Stimulated activated CD4-positive, alpha-beta T cell treated with anti-CD3 and anti-CD28 coated beads, Interleukin-2, amount 100 ng/mL, for 4 hours (primary cell): ENCODE data around the gene OR7G1.

Experiments
- DNase-seq: peaks from one replicate; pipeline ENCODE4 v3.0.0-alpha.2; 2020; ENCODE audit warnings: low read depth

OR7G1 gene, protein sequence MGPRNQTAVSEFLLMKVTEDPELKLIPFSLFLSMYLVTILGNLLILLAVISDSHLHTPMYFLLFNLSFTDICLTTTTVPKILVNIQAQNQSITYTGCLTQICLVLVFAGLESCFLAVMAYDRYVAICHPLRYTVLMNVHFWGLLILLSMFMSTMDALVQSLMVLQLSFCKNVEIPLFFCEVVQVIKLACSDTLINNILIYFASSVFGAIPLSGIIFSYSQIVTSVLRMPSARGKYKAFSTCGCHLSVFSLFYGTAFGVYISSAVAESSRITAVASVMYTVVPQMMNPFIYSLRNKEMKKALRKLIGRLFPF

DNA sequence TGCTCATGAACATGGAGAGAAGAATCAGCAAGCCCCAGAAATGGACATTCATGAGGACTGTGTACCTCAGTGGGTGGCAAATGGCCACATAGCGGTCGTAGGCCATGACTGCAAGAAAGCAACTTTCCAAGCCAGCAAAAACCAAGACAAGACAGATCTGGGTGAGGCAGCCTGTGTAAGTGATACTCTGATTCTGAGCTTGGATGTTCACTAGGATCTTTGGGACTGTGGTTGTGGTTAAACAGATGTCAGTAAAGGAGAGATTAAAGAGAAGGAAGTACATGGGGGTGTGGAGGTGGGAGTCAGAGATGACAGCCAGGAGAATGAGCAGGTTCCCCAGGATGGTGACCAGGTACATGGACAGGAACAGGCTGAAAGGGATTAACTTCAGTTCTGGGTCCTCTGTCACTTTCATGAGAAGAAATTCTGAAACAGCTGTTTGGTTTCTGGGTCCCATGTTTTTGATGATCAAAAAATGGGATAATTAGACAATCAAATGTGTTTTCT is at the start of gene OR7G1:
Gene OR7G1, minus strand, starts transcription at position 457 of the 507 bp plus-strand sequence. Its CDS starts 0 bp downstream, at position 457.
- DNase-seq = no peak

DNA sequence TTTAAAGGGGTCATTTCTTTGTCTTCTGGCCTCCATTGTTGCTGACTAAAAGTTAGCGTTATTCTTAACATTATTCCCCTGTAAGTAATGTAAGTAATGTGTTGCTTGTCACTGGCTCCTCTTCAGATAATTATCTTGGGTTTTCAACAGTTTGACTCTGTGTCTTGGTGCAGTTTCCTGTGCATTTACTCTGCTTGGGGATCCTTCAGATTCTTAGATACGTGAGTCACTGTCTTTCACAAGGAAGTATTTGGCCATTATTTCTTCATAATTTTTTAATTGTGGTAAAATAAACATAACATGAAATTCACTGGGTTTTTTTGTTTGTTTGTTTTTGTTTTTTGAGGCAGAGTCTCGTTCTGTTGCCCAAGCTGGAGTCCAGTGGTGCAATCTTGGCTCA is 49.7 kb upstream of the OR7G1 start:
- DNase-seq = no peak

DNA sequence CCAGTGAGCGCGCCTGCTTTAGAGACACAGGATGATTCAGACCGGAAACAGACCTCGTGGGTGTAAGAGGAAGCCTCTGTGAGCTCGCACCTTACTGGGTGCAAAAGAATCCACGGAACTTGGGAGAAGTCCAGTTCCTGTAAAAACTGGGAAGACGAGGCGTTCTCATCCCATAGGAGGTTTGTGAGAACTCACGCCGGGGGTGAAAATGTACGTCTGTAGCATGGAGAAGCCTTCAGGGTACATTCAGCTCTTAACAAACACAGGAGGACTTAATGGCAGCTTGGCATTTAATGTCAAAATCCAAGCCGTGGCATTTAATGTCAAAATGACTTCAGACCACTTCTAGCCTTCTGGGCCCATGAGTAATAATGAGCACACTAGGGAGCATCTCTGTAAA is 45.9 kb upstream of the OR7G1 start:
- no peak for DNase-seq

DNA sequence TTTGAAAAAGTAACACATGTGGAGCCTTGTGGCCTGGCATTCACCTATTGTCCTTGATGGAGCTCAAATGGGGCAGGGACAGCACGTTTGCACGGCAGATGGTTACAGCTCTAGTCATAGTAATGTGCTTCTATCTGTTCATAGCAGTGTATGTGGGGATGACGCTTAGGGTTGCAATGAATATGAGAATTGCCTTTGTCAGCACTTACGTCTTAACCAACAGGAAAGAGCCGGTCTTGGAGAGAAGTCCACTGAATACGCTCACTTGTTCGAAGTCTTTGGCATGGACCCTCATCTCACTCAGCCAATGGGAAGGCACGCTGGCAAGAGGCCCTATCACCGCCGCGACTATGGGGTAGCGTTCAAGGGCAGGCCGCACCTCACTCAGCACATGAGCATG is 44.3 kb upstream of the OR7G1 start:
- DNase-seq = no peak

DNA sequence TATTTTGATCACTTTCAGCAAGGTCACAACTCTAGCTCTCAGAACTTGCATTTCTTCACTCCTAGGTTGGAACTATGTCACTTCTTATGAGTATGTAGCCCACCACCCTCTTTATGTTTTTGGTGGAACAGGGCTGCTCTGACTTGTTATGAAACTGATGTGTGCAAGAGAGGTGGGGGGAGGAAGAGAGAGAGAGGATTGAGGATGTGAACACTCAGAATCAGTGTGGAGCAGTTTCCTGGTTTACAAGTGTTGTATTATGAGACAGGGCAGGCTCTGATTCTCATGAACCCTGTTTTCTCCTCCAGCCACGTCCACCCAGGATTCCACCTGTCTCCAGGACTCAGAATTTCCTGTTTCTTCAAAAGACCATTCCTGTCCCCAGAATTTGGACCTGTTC is 40.7 kb upstream of the OR7G1 start:
- no peak for DNase-seq

DNA sequence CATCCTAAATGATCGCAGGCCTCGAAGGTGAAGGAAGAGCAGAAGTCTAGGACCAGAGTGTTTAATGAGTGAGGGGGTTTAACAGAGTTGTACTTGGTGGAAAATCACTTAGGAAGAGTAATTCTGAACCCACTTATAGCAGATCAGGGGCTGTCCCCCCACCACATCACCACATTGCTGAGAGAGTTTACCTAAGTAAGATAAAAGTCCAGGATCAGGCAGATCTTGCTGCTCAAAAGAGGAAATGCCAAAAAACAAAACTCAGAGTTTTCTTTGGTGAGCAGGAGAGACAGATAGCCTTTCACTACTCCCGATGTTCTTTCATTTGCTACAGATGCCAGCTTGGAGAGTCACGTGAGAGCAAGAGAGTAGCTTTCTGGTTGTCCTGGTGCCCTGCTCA is 40.0 kb upstream of the OR7G1 start:
- no peak for DNase-seq

DNA sequence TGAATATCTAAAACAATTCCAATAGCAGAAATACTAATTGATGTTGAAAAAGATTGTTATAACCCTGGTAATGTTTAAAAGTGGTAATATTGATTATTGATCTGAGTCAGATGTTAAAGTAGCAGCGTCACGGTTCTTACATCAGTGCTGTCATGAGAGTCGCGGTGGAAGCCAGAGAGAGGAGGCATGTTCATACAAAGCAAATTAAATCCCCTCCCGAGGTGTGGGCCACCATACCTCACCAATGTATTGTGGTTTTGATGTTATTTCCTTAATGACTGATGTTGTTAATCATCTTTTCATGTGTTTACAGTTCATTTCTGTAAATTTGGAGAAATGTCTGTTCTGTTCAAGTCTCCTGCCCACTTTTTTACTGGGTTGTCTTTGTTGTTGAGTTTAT is 35.8 kb upstream of the OR7G1 start:
- DNase-seq = no peak

DNA sequence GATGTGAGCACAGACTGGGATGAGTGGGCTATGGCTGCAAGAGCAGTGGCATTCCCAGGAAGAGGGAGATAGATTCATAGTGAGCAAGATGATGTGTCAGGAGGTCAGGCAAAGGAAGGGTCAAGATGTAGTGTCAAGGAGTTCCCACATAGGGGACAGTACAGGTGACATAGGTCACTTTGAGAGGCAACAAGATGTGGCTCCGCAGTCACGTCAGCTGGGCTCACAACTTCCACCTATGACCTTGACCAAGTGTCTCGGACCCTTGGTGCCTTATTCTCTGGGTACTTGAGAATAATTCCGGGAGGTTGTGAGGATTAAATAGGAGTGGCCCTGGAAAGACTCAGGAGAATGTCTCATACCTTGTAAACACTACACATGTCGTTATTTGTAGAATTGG is 35.1 kb upstream of the OR7G1 start:
- DNase-seq = no peak

DNA sequence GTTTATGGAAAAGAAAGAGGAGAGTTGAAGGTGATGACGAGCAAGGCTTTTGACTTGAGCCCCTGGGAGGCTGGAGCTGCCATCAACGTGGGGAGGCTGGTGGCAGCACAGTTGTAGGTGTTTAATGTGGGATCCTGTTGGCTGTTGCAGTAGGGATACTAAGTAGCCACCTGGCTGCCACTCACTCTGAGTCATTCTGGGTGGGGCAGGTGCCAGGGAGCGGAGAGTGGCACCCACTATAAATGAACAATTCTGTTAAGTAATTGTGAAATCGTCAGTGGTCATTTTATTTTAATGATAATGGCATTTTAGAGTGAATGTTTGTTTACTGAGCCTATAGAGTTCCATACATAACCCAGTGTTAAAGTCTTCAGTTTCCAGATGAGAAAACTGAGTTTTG is 34.4 kb upstream of the OR7G1 start:
- no peak for DNase-seq

DNA sequence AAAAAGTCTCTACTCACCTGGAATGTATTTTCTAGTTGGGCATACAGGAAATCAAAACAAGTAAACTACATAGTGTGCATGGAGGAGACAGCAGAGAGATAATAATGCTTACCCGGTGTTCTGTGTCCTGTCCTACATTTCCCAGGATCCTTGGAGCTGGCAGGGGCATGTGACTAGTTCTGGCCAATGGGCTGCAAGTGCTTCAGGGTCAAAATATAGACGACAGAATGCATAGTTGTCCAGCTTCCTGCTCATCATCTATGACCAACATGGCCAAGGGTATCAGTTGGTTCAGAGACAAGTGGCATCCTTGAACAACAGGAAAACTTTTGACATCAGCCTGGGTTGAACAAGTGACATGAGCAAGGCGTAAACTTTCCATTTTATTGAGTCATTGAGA is 33.1 kb upstream of the OR7G1 start:
- DNase-seq = no peak

DNA sequence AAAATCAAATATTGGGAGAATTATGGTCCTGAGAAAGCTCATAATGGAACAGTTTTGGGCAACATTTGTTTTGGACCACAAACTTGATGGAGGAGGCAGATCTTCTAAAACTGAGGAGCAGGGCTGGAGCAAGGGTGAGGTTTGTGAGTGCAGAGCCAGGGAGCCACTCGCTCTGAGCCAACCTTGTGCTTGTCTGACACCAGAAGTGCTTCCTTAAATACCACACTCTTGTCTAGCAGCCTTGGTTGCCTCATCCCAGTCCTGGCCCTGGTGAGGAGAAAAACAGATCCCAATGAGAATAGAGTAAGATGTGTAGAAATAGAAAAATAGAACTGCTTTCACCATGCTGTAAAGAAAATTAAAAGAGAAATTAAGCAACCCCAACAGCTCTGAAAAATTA is 31.3 kb upstream of the OR7G1 start:
- no peak for DNase-seq

DNA sequence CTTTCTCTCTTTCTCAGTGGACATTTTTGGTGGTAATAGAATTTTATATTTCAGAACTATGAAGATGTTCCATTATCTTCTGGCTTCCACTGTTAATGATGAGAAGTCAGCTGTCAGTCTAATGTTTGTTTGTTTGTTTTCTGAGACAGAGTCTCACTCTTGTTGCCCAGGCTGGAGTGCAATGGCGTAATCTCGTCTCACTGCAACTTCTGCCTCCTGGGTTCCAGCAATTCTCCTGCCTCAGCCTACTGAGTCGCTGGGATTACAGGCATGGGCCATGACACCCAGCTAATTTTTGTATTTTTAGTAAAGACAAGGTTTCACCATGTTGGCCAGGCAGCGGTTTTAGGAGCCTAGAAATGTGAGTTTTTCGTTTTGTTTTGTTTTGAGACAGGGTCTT is 29.4 kb upstream of the OR7G1 start:
- no peak for DNase-seq

DNA sequence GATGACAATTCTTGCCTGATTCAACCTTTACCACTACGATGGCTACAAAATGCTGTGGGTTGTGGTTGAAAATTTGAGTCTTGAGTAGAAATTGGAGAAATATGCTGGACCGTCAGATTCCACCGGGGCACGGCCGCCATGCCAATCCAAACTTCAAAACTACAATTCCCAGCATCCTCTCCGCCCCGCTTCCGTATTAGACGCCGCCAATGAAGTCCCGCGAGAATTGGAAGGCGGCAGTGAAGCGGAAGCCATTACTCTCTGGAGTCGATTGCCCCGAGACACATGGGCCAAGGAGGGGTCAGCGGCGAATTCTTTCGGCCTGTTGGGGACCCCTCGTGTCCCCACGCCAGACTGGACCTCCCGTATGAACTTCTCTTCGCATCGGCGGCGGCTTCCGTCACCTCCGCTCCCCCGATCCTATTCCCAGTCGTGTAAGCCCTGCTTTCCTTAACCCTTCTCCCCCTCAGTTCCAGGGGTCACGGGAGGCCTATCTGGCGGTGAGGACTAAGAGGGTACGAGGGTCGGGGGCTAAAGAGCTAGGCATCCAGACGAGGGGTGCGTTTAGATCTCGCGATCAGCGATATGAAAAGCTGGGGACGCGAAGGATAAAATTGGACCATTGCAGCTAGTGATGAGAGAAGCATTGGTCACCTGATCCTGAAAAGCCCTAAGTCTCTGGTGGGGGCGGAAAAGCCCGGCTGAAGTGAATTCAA is 24.8 kb upstream of the OR7G1 start, which contains the start of gene ZNF317:
Gene ZNF317, plus strand, starts transcription at position 239 of the 716 bp plus-strand sequence. CDS start 15,620 bp downstream, outside the sequence.
- peak; percentile 88 for DNase-seq

DNA sequence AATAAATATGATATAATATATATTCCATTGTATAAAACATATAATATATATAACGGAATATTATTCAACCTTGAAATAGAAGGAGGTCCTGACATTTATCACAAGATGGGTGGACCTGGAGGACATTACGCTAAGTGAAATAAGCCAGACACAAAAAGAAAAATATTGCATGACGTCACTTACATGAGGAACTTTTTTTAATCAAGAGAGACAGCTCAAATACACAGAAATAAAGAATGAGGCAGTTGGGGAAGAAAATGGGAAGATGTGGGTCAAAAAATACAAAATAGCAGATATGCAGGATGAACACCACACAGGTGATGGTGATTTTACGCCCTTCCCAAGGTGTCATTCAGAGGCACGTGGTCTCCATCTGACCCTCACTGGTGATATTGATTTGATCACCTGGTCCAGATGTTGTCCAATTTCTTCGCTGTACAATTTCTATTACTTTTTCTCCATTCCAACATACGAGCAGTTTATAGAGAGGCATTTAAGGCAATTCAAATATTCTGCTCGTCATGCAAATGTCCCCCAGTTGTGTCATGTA is 24.1 kb upstream of the OR7G1 start:
- no peak for DNase-seq

DNA sequence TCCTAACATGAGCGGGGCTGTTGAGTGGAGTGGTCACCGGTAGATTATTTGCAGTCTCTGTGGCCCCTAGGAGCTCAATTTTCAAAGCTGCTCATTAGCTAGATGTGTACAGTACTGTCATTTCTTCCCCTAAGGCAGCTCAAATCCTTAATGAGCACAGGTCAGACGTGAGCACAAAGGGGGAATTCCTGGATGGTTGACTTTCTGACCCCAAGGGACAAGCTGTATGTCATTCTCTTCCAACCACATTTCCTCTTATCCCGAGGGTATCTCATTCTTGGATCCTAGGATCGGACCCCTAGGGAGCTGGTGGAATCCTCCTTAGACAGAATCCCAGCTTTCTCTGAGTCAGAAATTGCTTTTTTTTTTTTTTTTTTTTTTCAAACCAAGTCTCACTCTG is 16.9 kb upstream of the OR7G1 start:
- no peak for DNase-seq

DNA sequence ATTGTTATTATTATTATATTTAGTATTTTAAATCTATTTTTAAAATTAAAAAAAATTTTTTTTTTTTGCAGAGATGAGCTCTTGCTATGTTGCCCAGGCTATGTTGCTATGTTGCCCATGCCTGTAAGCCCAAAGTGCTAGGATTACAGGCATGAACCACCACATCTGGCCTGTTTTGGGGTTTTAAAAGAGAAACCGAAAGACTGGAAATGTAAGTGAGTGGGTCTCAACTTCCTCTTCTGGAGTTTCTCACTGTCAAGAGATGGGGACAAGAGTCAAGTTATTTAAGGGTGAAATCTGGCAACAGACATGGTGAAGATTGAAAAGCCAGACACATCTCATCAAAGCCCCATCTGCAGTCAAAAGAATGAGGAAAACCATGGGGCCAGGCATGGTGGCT is 15.4 kb upstream of the OR7G1 start:
- DNase-seq = no peak

DNA sequence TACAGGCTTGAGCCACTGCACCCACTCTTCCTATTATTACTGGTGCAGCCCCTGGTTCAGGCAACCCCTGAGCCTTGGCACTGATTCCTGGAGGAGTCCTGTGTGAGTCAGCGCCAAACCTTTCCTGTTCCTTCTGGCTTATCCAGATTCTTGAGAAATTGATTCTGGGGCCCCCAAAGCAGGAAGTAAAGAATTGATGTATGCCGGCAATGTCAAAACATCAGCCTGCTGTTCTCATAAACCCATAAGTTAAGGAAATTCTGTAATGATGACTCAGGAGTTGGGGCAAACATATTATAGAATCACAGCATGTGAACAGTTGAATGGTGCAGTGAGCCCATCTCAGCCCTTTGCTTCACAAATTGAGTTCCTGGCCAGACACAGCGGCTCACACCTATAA is 12.6 kb upstream of the OR7G1 start:
- no peak for DNase-seq

DNA sequence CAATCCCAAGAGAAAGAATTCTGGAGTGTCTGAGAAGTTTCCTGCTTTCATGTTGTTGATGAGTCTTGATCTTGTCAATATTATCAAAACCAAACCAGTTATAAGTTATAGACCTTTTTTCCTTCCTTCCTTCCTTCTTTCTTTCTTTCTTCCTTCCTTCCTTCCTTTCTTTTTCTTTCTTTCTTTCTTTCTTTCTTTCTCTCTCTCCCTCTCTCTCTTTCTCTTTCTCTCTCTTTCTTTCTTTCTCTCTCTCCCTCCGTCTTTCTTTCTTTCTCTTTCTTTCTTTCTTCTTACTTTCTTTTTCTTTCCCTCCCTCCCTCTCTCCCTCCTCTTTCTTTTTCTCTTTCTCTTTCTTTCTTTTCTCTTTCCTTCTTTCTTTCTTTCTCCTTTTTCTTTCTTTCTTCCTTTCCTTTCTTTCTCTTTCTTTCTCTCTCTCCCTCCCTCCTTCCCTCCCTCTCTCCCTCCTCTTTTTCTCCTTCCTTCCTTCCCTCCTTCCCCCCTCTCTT is 11.4 kb upstream of the OR7G1 start, which contains the start of gene OR7G3:
Gene OR7G3, minus strand, starts transcription at position 51 of the 506 bp plus-strand sequence. Its CDS starts 0 bp downstream, at position 51.
- no peak for DNase-seq

DNA sequence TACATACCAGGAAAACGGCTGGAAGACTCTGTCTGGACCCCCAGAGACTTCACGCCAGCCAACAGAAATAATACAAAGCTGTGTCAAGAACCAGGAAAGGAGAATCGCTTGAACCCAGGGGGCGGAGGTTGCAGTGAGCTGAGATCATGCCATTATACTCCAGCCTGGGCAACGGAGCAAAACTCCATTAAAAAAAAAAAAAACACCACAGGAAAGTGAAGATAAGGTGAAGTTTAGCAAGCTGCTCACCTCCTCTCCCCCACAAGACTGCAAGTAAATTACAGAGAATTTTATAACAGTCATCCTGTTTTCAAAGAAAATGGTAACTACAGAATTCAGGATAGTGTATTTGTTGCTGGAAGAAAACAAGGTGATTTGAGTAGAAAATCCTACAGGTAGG is 984 bp upstream of the OR7G1 start:
- no peak for DNase-seq

DNA sequence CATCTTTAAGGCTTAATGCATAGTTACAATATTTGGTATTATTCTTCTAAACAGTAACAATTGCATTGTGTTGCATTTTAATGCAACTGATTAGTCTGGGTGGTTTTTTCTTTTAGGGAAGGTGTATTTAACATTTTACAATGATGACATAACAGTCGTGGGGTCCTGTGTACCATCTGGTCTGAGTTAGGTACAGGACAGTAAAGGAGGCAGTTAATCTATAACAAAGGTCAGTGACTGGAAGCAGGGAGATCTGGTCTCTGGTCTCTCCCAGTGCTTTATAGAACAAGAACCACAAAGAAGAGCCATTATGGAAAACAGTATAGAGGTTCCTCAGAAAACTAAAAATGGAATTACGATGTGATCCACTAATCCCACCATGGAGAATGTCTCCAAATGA is 5.6 kb downstream of the OR7G1 start:
- no peak for DNase-seq

DNA sequence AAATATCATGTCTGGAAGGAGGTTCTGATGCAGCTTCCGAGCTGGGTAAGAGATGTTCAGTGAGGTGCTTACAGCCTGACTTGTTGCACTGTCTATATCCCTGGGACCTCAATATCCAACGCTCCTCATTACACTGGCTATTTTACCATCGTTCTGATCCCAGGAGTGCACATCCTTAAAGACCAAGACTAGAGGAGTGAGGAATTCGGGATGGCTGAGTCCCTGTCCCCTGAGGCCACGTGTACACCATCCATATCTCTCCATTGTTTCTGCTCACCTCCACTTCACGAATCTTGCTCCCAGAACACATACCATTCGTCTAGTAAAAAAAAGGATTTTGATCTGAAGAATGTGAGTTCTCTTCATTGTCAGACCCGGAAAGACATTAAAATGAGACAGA is 8.2 kb downstream of the OR7G1 start, which contains the start of gene OR7G2:
Gene OR7G2, minus strand, starts transcription at position 101 of the 400 bp plus-strand sequence. CDS start 4,232 bp downstream, outside the sequence.
- DNase-seq = no peak

DNA sequence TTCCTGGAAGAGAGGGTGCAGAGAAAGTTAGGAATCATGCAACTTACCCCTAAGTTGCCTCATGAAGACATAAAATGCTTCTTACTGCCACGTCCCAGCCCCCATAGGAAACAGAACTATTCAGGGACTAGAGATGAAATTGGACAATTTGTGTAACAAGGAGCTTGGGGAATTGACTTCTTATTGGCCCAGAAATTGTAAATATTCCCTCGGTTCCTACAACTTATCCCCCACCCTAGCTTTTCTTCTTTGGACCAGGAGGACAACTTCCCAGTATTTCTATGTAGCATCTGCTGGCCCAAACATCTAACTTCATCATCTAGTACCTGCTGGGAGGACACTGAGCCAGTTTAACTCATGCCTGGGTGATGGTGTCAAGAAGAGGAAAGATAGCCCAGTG is 28.8 kb downstream of the OR7G1 start, which contains the start of gene OR1M1:
Gene OR1M1, plus strand, starts transcription at position 301 of the 400 bp plus-strand sequence. CDS start 6,184 bp downstream, outside the sequence.
- DNase-seq = no peak

DNA sequence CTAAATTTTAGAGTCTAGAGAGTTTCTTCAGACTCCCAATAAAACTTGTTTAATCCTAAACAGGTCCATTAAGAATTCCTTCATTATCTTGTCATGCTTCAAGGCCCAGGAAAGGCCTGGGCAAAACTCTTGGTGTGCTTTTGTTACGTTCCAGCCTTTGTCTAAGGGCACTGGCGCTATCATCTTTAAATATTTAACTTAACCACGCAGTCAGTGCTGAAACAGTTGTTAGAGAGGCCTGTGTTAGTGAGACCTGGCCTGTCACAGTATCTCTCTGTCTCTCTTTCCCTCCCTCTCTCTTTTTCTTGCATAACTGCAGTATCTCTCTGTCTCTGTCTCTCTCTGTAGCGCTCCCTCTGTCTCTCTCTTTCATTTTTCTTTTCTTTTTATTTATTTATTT is 36.9 kb downstream of the OR7G1 start:
- no peak for DNase-seq
